HK-2 (cell line): ENCODE results near the gene FADS2.

ENCODE experiments used
- DNase-seq: peaks from one replicate; pipeline ENCODE4 v3.0.0-alpha.2; 2018; ENCODE audit not compliant: unreplicated experiment

The FADS2 gene

GRCh38 chr11:61820174-61820573 lies 7.9 kb upstream of the FADS2 start:
- no peak for DNase-seq

DNA sequence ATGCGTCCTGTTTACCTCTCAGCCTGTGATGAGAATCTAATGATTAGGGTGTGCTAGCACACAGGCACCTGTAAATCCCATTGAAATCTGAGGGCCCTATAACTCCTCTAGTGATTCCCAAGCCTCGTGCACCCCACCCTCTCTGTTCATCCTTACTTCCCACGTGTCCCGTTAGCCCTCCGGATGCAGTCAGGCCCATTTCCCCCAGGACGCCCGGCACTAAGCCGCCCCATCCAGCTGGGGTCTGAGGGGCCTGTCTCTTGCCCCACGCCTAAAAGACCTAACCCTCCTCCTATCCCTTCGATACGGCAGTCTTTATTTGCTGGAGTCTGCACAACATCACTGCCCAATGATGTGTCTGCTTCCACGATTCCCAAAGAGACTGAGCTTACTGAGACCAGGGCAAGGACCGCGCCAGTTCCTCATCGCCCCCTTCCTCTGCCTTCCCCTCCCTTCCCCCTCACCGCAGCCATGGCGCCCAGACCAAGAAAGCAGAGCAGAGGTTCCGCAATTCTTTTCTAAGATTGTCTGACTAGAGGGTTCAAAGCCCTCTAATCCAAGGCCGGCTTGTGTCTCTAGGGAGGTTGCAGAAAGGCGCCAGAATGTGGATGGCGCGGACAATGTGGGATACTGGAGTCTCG lies 1.1 kb upstream of the FADS2 start:
- no peak for DNase-seq

GRCh38 chr11:61828379-61828628 lies 204 bp downstream of the FADS2 start:
- DNase-seq: no peak

- no peak for DNase-seq
Observed at GRCh38 chr11:61828629-61829407, 718 bp downstream of the FADS2 start.

DNA sequence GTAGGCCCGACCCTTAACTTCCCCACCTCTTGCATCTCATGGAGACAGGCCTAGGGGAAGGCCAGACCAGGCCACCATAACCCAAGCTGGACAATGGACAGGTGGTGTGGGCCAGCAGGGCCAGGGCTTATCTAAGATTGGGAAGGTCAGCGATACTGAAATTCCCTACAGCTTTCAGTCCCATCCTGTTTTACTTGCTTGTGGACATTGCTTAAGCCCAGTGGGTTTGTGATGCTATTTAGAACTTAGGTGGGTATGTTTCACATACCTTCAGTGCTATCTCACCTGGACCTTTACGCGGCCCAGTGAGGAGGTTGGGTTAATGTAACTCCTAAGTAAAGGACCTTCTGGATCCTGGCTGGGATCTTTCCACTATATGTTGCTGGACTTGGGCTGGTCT lies 1.7 kb downstream of the FADS2 start:
- no peak for DNase-seq

DNA sequence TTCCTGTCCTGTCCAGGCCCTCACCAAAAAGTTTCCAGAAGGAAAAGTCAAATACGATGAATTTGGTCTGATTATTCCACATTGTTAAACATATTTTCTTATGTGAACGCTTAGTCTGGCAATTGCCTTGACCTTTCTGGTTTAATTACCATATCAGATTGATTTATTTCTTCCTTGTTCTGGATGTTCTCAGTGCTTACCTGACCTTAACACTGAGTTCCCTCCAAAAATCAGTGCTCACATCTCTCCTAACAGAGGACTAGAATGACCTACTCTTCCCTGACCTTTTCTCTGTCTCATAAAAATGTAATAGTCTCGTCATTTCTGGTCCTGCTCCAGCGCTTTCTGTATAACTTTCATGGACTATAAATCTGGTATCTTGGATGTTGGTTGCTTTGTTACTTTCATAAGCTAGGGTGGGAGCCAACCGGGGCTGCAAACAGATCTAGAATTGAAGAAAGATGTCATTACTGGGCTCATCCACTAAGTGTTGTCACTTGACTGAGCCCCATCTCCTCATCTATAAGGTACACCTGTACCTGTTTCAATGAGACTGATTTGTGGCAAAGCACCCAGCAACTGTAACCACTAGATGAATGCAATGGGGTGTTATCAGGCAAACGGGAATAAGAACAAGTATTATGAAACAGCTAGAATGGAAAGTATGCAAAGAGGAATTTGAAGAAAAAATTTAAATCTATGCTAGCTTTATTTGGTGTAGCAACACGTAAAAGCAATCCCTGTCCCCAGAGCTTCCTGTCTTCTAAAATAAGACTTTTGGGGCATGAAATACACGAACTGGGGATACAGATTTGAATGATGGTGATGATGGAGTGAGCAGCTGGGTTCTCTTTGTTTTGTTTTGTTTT lies 2.4 kb downstream of the FADS2 start:
- no peak for DNase-seq

DNA sequence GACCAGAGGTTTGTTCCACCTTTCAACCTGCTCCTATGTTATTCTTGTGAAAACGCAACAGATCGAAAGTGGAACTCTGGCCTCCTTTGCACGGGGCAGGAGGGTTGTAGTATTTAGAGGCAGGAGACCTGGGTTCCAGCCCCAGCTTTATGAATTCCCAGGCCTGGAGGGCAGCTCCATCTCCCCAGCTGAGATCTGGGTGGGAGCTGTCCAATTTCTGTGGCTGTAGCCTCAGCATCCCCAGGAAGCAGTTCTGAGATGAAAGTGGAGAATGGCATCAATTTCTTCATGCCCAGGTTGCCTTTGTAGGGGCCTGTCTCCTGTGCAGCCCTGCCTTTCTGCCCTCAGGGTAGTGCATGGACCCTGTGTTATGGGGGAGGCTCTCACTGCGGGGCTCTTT lies 4.1 kb downstream of the FADS2 start:
- no peak for DNase-seq

GRCh38 chr11:61832754-61833153 lies 4.7 kb downstream of the FADS2 start:
- DNase-seq: no peak

DNA sequence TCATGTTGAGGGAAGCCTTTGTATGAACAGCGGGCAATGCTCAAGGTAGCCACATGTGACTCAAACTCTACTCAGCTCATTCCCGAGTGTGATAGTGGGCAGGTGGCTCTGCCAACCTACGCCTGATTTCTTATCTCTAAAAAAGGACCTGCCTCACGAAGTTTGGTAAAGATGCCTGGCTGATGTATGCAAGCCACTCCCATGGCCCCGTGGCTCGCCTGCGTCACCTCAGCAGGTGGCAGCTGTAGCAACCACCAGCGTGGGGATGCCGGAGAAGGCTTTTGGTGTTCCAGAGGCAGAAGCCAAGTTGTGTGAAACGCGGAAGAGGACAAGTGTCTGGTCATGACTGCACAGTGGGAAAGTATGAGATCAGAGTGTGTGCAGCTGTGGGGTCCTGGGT lies 5.4 kb downstream of the FADS2 start:
- DNase-seq: no peak

DNA sequence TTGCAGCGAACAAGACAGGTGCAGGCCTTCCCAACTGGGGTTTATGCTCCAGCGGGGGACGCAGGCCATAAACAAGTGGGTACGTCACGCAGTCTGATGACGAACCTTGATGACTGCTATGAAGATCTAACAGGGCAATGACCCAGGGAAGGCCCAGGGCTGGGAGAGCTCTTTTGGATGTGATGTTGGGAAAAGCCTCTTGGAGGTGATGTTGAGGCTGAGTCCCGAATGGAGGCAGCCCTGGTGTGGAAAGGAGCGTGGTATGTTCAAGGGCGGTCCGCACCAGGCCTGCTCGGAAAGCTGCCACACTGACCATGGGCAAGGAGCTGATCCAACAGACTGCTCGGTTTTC lies 5.8 kb downstream of the FADS2 start:
- no peak for DNase-seq

DNA sequence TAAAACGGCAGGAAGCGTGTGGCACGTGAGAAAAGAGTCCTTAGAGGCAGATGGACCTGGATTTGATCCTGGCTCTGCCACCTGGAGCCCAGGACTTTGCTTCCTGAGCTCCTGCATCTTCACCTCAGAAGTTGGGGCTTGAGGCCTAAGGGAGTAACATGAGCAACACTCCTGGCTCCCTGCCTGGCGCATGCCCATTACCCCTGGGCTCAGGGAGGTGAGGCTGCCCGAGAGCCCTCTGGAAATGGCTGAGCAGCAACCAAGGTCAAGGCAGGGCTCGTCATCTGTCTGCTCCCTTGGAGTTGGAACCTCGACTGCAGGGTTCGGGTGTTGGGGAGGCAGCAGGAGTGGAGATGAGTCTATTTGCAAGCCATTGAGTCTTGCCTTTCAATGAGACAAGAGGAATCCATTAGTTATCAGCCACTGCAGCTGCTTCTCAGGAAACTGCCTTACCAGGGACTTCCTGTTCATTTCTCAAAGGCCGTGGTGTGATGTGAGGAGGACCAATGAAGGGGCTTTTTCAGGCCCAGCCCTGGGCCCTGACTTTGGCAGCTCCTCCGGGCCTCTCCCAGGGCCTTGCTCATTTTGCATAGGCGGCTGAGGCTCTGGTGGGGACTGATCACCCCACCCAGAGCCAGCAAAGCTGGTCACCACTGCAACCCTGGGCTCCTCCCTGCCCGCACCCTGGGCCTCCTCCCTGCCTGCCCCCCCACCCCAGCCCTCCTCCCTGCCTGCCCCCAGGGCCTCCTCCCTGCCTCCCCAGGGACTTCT lies 6.4 kb downstream of the FADS2 start:
- DNase-seq: no peak

DNA sequence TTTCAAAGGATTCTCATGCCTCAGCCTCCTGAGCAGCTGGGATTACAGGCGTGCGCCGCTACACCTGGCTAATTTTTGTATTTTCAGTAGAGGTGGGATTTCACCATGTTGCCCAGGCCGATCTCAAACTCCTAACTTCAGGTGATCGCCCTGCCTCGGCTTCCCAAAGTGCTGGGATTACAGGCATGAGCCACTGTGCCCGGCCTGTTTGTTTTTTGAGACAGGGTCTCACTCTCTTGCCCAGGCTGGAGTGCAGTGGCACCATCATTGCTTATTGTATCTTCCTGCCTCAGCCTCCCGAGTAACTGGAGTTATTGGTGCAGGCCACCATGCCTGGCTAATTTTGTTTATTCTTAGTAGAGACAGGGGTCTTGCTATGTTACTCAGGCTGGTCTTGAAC lies 8.1 kb downstream of the FADS2 start:
- DNase-seq: no peak

DNA sequence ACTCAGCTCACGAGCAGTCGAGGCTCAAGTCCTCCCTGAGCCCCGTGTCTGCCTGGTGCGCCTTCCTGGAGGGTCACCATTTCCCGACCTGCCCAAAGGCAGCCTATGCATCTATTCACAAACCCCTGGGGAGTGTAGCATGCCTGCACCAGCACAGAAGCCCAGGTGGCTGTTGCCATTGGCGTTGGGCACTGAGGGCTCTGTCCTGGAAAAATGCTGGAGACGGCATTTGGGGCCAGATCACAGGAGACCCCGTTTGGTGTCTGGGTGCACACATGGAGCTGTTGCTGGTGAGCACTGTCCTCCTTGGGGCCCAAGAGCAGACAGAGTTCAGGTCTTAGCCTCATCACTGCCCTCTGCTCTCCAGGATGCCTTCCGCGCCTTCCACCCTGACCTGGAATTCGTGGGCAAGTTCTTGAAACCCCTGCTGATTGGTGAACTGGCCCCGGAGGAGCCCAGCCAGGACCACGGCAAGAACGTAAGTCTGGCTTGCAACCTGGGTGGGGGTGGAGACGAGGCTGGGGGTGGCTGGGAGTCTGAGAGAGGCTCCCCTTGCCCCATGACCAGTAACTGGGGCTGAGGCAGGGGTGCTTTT lies 9.4 kb downstream of the FADS2 start:
- no peak for DNase-seq

DNA sequence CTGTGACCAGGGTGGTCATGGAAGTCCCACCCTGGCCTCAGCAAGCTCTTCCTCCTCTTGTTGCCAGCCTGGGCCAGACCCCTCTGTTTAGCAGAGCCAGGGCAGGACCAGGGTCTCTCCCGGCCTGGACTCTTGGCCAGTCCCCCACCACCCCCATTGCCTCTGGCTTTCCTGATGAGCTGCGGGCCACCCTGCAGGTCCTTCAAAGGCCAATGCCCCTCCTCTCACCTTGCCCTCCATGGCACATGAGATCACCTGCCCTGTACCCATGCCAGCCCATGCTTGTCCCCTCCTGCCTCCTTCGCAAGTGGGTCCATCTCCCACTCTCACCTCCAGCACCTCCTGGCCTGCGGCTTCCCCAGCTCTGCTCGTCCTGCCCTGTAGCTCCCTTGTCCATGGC lies 10.4 kb downstream of the FADS2 start:
- no peak for DNase-seq

GRCh38 chr11:61838921-61839320 lies 10.8 kb downstream of the FADS2 start:
- no peak for DNase-seq

GRCh38 chr11:61839742-61840141 lies 11.6 kb downstream of the FADS2 start:
- DNase-seq: no peak

GRCh38 chr11:61840371-61840770 lies 12.3 kb downstream of the FADS2 start:
- no peak for DNase-seq

DNA sequence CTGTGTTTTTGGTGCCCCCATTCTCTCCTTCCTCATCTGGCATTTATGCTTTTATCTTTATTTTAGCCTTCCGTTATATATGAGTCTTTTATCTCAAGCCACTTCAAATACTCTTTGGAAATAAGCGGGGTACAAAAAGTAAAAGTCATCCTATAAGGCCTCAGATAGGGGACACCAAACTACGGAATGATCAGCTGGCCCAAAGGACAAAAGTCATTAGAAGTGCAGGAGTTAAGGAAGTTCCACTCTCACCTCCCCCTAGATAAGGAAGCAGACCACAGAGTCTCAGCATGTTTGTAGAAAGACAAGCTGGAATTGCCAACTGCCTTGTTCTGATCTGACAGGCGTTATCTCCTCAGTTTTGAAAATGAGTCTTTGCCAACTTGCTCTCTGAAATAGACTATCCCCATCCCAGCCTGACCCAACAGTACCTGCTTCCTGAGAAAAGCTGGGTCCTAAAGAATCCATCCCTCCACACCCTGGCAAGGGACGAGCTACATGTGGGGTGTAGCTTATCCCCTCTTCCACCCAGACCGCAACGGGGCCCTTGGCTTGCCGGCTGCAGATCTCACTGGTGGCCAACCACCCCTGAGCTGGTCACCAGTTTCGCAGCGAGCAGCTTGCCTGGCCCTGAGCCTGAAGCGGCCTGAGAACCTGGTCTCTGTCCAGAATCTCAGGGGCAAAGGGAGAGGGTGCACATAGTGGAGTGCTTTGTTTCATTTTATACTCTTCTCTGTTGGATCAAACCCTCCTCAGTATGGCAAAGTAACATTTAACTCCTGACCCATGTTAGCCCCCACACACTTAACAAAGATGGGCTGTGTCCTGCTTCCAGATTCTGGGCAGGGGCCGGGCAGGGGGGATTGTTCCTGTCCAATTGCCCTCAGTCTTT lies 13.8 kb downstream of the FADS2 start:
- DNase-seq: no peak

DNA sequence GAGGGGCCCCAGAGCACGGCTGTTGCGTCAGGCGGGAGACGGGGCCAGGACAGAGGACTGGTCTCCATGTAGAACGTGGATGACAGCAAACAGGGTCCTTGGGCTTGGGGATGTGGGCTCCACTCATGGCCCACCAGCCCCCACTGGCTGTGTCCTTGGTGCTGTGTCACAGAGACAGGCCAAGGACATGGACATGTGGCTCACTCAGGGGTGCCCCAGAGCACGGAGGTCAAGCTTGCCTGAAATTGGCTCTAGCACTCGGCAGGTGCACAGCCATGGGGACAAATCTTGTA lies 14.4 kb downstream of the FADS2 start:
- no peak for DNase-seq

GRCh38 chr11:61844909-61845565 lies 16.9 kb downstream of the FADS2 start:
- DNase-seq: no peak
